Mucosa of rectum (tissue), 2 donors: ENCODE measurements around the gene ACSS1.

Source experiments
- H3K27ac ChIP-seq, 2 donors: one replicate each; pipeline ENCODE4 v1.7.0; 2013; ENCODE audit warnings: inconsistent platforms in 2 of 2, low read depth in 2 of 2, low read length in 2 of 2
- H3K27me3 ChIP-seq, 2 donors: one replicate each; pipeline ENCODE4 v1.7.0; 2013; ENCODE audit warnings: low read length in 2 of 2; ENCODE audit not compliant: control insufficient read depth in 2 of 2, insufficient read depth in 2 of 2
- H3K36me3 ChIP-seq, 2 donors: one replicate each; pipeline ENCODE4 v1.7.0; 2013; ENCODE audit warnings: low read length in 2 of 2; ENCODE audit not compliant: control insufficient read depth in 2 of 2, insufficient read depth in 2 of 2
- H3K4me1 ChIP-seq, 2 donors: one replicate each; pipeline ENCODE4 v1.7.0; 2013; ENCODE audit warnings: low read length in 2 of 2, mild to moderate bottlenecking in 1 of 2; ENCODE audit not compliant: control insufficient read depth in 2 of 2, insufficient read depth in 2 of 2
- H3K4me3 ChIP-seq, 2 donors: one replicate each; pipeline ENCODE4 v1.7.0; 2013; ENCODE audit warnings: low read length in 2 of 2
- H3K9ac ChIP-seq, 2 donors: one replicate each; pipeline ENCODE4 v1.7.0; 2013; ENCODE audit warnings: low read length in 2 of 2, low read depth in 1 of 2, mild to moderate bottlenecking in 1 of 2
- H3K9me3 ChIP-seq, 2 donors: one replicate each; pipeline ENCODE4 v1.7.0; 2013; ENCODE audit warnings: low read length in 2 of 2; ENCODE audit not compliant: control insufficient read depth in 2 of 2
- donor health status: healthy.
- donor health status: Normal muscosa, but diverticular disease.

Gene ACSS1

DNA sequence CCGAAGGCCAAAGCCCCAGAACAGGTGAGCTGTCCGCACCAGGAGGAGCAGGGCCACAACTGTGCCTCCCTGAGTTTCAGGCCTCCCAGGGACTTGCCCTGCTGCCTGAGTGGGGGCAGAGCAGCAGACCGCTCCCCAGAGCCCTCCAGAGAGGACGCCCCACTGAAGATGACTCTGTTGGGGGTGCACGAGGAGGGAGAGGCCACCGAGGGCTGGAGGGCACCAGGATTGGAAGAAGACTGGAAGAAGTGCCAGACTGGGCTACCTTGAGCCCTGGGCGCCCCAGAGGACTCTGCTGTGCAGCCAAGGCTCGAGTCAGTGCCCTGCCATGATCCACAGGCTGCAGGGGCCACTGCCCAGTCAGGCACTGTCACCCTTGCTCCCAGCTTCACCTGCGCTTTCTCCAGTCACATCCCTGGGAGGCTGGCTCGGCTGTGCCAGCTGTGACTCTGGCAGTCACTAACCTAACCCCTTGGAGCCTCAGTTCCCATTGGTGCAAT, 97.6 kb downstream of the ACSS1 start:
- Histone ChIP-seq H3K27me3 (no peaks in the 10 kb centered on the region), H3K4me3 (no peak overlapping the region), H3K9ac (no peak overlapping the region), H3K27ac (no peak overlapping the region), H3K4me1 (peaks cover 0 to 2% of the 10 kb centered on the region in 2 donors), H3K36me3 (peaks cover 27 to 38% of the 10 kb centered on the region in 2 donors), H3K9me3 (no peaks in the 10 kb centered on the region)

DNA sequence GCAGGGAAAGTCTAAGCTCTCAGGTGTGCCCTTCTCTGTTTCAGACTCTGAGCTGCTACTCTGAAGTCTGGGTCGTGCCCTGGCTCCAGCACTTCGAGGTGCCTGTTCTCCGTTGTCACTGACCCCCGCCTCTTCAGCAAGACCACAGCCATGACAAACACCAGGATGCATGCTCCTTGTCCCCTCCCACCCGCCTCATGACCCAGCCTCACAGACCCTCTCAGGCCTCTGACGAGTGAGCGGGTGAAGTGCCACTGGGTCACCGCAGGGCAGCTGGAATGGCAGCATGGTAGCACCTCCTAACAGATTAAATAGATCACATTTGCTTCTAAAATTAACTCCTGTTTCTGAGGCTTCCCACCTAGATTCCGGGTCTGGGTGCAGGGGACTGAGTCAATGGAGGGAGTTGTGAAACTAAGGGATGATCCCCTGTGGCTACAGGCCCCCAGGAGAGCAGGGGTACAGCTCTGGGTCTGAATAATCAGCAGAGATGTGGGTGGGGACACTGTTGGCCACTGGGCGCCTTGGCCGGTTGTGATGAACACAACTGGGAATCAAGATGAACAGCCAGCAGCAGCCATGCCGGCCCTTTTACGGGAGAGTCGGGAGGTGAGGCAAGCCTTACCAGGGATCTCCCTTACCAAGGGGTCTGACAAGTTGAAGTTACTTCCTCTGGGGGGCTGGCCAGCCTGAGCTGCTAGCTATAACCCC, 98.2 kb downstream of the ACSS1 start:
- Histone ChIP-seq H3K27me3 (no peaks in the 10 kb centered on the region), H3K27ac (no peak overlapping the region), H3K4me3 (no peak overlapping the region), H3K9ac (no peak overlapping the region), H3K9me3 (no peaks in the 10 kb centered on the region), H3K36me3 (peaks cover 25 to 37% of the 10 kb centered on the region in 2 donors), H3K4me1 (peaks cover 0 to 2% of the 10 kb centered on the region in 2 donors)

DNA sequence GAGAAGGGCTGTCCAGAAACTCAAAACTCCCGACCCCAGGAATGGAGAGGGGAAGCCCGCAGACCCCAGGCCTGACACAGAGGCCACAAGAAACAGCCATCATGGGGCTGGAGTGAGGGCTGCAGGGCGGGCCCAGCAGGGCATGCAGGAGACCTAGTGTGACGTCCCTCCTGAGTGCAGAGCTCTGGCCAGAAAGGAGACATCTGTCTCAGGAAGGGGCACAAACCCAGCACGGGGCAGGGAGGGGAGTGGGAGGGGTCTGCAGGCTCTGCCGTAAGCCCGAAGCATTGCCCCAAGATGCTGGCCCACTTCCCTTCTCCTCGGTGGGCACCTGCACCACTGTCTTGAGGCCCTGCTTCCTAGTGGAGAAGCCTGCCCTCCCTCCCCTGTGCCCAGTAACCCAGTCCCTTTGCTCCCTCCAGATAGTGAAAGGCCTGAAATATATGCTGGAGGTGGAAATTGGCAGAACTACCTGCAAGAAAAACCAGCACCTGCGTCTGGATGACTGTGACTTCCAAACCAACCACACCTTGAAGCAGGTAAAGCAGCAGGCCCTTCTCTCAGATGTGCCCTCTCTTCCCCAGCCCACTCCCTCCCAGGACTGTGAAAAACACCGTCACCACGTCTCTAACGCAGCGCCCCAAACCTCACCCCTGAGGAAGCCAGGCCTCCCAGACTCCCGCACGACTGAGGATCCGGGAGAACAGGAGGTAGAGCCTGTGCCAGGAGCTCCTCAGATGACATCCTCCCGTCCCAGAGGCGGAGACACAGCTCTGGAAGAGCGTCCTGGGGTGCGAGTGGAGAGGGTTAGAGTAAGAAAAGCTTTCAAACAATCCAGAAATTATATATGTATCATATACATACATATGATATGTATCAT, 99.2 kb downstream of the ACSS1 start:
- Histone ChIP-seq H3K36me3 (peaks cover 16 to 32% of the 10 kb centered on the region in 2 donors), H3K27ac (no peak overlapping the region), H3K4me1 (peaks cover 0 to 2% of the 10 kb centered on the region in 2 donors)

DNA sequence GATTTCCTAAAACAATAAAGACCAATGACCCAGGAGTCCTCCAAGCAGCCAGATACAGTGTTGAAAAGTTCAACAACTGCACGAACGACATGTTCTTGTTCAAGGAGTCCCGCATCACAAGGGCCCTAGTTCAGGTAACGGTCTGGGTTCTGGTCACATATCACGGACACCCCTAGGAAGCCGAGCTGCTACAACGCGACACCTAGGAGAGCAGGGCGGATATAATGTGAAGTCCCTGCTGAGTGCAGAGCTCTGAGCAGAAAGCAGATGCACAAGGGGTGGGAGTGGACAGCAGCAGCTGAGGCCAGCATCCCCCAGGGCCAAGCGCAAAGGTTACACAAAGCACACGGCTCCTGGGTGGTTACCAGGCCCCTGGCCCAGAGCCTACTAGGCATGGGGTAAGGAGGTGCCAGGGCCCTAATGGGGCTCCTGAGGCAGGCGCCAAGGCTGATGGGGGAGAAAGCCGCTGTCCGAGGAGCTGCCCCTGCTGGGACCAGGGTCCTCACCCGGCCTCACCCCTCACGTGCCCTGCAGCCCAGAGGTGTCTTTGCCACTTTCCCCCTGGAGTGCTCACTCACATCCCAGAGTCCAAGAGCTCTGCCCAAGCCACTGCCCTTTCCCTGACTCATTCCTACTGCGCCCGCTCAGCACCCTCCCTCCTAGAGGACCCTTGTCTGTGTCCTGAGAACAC, 100.5 kb downstream of the ACSS1 start:
- no peak overlapping the region for H3K27ac ChIP-seq
- no peak overlapping the region for H3K4me3 ChIP-seq
- no peaks in the 10 kb centered on the region for H3K9me3 ChIP-seq
- peaks cover 3 to 23% of the 10 kb centered on the region in 2 donors for H3K36me3 ChIP-seq
- H3K27me3 ChIP-seq: no peaks in the 10 kb centered on the region
- peaks cover 0 to 2% of the 10 kb centered on the region in 2 donors for H3K4me1 ChIP-seq
- H3K9ac ChIP-seq: no peak overlapping the region

More for the DNA sequence above, 99.2 kb downstream of the ACSS1 start:
- H3K27me3 ChIP-seq: no peaks in the 10 kb centered on the region
- H3K9me3 ChIP-seq: no peaks in the 10 kb centered on the region
- H3K9ac ChIP-seq: no peak overlapping the region
- no peak overlapping the region for H3K4me3 ChIP-seq
